ENCODE data around the gene LRIG3.

DNA sequence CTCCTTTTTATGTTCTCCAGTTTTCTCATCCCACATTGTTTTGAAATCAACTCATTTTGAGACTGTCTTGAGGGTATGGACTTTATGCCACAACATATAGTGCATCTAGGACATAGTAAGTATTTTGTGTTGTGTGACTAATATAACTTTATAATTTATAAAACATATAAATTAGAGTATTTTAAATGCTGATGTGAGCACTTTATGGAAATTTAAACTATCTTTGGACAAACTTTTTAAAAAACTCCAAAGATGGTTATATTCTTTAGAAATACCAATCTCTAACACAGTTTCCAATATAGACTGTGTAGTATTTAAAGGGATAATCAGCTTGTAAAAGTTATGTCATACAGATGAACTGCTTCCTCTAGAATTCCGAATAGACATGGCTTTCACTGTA, 87.4 kb downstream of the LRIG3 start:
- TF ChIP-seq CTCF (IDR thresholded peaks at IDR 0.05): no peak
- no peak for TF ChIP-seq RFX5 (IDR thresholded peaks at IDR 0.05; ENCODE audit: low read length)
- TF ChIP-seq RCOR1 (IDR thresholded peaks at IDR 0.05; ENCODE audit: low read length): no peak

Data from SK-N-SH (cell line).